GM11168 (cell line): ENCODE data around the gene BLACAT1.
"Not testable (repeated sequence)": the region's sequence is repeated elsewhere in the genome, so short reads cannot be mapped to it uniquely, and the experiment has no call there.

Experiments
- in situ Hi-C: fragments of 300-500 bp; cut with MboI; formaldehyde crosslinking; loops from one replicate; pipeline ENCODE4 v1.12.0; 2022; ENCODE audit warnings: low sequenced_read_pairs; ENCODE audit not compliant: unreplicated experiment

BLACAT1 gene

DNA sequence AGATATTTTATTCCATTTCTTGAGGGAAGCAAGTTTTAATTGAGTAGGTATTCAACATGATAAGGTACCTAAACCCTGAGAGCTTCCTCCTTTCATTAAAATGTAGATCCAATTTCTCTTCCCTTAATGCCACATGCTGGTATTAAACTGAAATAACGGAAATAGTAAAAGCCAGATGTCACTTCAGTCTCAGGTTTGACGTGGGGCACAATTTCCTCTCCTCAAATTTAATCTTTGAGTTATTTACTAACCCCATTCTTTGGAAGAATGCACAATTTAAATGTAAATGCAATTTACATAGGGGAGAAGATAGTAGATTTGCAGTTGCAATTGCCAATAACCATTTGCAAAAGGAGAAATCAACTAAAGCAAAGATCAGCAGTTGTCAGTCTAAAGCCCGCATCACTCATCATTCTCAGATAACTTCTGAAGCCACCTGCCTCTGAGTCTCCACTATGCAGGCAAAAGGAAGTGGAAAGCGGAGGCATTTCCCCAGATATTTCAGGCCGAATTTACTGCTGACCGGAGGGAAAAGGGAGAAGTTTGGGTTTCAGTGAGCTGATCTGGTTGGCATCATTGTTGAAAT is 31.9 kb downstream of the BLACAT1 start:
- in situ Hi-C loops = no loop called here

DNA sequence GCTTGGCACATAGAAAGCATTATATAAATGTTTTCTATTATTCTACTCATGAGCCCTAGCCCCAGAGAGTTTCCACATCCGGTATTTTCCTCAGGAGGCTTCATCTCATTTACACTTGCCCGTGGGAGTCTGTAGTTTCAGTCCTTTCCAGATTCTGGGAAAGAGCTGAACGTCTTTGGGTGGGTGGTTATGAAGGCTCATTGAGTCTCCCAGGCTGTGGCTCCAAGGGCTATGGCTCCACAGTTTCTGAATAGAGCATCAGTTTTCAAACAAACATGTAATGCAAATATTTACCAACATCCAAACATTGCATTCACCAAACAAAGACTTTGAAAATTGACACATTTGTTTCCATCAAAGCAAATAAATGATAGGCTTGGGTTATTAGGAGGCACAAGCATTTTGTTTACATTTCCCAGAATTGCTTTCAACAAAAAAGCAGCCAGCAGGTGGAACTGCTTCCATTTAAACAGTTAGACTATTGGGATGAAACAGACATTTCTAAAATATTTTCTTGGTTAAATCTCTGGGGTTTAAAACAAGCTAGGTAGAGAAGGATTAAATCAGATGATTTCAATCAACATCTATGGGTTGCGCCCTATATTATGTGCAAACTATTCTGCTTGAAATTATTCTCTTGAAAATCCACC is 32.7 kb downstream of the BLACAT1 start:
- in situ Hi-C loops = no loop called here

DNA sequence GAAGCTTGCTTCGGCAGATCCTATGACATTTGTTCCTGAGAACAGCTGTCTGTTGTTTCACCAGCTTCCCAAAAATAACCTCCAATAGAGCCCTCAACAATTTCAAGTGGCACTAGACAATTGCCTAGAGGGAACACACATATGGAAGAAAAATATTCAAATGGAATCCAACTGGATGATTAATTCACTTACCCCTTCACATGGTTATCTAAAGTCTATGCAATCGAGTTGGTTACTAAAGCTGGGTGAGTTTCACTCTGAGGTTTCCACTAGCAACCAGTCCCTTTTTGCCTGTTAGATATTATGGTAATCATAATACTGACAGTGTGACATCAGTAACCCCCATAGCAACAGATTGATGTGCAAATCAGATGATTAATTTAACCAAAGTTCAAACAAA is 34.0 kb downstream of the BLACAT1 start, which contains the start of gene LEMD1:
LEMD1 (minus strand) TSS at position 259 of the 400 bp plus-strand sequence. CDS start 1,520 bp downstream, outside the sequence.
- in situ Hi-C loops = no loop called here

DNA sequence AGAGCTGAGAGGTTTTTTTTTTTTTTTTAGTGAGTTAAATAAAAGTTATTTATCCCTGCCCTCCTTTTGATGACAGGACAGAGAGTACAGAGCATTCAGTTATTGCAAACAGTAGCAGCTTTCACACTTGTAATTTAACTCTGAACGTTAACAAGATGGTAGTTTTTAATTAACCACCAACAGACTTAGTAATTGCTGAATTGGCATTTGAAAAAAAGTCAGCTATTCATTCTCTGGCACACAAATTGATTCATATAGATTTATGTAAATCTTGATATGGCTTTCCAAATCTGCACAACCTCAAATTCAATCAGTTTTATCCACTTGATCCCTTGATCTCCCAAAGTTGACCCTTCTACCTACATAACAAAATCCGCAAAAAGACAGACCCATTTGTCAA is 34.9 kb downstream of the BLACAT1 start:
- in situ Hi-C loops = no loop called here

DNA sequence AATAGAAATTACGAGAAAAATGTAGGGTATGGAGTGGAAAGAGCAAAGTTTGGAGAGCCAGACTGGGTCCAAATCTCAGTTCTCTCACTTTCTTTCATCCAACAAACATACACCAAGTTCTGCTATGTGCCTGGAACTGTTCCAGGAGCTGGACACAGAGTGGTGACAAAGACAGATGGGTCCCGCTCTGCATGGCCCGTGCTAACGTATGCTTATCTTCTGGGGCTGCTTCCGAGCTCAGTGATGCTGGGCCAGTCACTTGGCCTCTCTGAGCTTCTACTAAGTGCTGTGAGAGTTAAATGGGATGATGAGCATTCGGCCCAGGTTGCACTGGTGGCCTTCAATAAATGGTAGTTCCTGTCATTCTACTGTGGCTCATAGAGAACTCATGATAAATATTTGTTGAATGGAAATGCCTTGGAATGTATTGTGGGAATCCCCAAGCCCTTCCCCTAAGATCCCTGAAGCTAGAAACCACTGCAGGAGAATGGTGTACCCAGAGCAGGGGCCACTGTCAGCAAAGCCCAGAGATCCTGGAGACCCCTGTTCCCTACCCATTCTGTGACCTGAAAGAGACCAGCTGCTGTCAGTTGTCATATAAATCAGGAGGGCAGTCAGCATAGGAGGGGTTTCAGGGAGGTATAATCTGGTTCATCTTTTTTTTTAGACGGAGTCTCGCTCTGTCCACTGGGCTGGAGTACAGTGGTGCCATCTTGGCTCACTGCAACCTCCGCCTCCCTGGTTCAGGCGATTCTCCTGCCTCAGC is 37.8 kb downstream of the BLACAT1 start:
- in situ Hi-C loops = no loop called here

DNA sequence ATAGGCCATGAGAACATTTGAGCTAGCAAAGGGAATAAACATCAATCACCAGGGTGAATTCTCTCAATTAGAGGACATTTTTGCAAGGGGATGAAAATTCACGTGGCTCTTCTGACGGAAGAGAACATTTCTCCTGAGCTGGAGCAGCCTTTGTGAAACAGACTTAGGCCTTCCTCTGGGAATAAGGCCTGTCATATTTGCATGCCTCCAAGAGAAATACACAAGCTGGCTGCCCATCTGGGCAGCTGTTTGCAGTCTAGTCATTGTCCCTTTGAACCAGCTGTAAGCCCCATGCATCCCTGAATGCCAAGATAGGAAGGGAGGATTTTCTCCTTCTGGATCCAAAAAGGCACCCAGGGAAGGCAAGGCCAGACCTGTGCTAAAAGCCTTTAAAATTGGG is 39.5 kb downstream of the BLACAT1 start:
- in situ Hi-C loops = no loop called here

DNA sequence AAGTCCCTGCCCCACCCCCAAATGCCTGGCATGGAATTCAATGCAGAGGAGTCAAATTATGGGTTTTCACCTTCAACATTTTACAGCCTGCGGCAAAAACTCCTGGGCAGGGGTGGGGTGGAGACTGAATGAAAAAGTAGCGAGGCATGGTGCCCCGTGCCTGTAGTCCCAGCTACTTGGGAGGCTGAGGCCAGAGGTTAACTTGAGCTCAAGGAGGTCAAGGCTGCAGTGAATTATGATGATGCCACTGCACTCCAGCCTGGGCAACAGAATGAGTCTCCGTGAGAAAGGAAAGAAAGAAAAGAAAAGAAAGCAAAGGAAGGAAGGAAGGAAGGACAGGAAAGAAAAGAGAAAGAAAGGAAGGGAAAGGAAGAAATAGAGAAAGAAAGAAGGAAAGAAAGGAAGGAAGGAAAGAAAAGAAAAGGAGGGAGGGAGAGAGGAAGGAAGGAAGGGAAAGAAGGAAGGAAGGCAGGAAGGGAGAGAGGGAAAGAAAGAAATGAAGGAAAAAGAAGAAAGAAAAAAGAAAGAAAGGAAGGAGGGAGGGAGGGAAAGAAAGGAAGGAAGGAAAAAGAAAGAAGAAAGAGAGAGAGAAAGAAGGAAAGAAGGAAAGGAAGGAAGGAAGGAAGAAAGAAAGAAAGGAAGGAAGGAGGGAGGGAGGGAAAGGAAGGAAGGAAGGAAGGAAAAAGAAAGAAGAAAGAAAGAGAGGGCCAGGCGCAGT is 45.1 kb downstream of the BLACAT1 start:
- in situ Hi-C loops = no loop called here

DNA sequence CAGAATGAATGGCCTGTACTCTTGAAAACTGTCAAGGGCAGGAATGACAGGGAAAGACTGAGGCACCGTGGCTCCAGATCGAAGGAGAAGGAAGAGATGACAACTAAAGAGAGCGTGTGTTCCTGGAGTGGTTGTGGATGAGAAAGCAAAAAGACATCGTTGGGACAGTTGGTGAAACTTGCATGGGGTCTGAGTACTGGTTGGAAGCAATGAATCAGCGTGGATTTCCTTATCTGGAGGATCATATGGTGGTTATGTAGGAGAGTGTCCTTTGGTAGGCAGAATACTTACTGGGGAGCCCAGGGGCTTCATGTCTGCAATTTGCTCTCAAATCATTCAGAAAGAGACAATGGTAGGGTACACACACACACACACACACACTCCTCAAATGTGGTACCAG is 47.9 kb downstream of the BLACAT1 start:
- in situ Hi-C loops = no loop called here

DNA sequence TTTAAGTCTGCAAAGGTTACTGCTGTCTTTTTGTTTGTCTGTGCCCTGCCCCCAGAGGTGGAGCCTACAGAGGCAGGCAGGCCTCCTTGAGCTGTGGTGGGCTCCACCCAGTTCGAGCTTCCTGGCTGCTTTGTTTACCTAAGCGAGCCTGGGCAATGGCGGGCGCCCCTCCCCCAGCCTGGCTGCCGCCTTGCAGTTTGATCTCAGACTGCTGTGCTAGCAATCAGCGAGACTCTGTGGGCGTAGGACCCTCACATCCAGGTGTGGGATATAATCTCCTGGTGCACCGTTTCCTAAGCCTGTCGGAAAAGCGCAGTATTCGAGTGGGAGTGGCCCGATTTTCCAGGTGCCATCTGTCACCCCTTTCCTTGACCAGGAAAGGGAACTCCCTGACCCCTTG is 49.6 kb downstream of the BLACAT1 start:
- in situ Hi-C loops = not testable (repeated sequence)
